ENCODE measurements around the gene IL18R1.

The IL18R1 gene

GRCh38 chr2:102345329-102345920, 10.2 kb upstream of the IL18R1 start:
- no peak for DNase-seq

GRCh38 chr2:102346381-102347130, 9.0 kb upstream of the IL18R1 start:
- DNase-seq: no peak

- no peak for DNase-seq
Measured at GRCh38 chr2:102350137-102350793, 5.3 kb upstream of the IL18R1 start.

GRCh38 chr2:102356381-102356712, 751 bp downstream of the IL18R1 start:
- DNase-seq: no peak

- DNase-seq: no peak
Measured at GRCh38 chr2:102356741-102357140, 1.1 kb downstream of the IL18R1 start.

GRCh38 chr2:102357937-102358336, 2.3 kb downstream of the IL18R1 start:
- DNase-seq: no peak

- no peak for DNase-seq
Measured at GRCh38 chr2:102358496-102358895, 2.9 kb downstream of the IL18R1 start.

DNA sequence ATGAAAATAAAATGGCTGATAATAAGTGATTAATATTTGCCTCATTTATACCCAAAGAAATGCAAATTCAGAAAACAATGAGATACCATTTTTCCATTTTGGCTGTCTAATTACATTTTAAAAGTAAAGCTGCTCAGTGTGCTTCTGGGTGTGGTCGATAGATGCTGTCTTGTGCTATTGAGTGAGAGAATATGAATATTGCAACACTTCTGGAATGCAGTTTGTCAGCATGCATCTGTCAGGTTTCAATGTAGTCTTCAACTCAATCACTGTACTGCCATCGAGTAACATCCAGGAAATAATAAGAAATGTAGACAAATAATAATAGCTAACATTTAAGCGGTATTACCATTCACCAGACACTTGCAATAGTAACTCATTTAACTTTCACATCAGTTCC, 3.9 kb downstream of the IL18R1 start:
- DNase-seq: no peak

- DNase-seq: no peak
Measured at GRCh38 chr2:102361632-102362241, 6.1 kb downstream of the IL18R1 start.

GRCh38 chr2:102365763-102366162, 10.2 kb downstream of the IL18R1 start:
- no peak for DNase-seq

DNA sequence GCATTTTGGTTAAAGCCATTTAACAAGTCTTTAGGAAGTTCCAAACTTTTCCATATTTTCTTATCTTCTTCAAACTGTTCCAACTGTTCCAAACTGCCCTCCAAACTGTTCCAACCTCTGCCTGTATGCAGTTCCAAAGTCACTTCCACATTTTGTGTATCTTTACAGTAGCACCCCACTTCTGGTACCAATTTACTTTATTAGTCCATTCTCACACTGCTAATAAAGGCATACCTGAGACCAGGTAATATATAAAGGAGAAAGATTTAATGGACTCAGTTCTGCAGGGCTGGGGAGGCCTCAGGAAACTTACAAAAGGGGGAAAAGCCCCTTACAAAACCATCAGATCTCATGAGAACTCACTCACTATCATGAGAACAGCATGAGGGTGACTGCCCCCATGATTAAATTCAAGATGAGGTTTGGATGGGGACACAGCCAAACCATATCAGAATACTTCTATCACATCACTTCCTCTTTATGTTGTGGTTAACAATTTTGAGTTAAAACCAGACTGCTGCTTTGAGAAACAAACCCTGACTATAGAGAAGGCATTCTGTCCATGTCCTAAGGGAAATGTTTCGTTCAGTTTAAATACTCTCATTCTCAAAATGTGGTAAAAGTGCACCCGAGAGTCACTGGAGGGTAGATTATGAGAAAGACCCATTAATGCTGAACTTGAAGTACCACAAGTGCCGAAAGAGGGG, 11.0 kb downstream of the IL18R1 start:
- no peak for DNase-seq

- DNase-seq: no peak
Measured at GRCh38 chr2:102367331-102367971, 11.9 kb downstream of the IL18R1 start.

- DNase-seq: no peak
Measured at GRCh38 chr2:102368461-102369109, 13.0 kb downstream of the IL18R1 start.

DNA sequence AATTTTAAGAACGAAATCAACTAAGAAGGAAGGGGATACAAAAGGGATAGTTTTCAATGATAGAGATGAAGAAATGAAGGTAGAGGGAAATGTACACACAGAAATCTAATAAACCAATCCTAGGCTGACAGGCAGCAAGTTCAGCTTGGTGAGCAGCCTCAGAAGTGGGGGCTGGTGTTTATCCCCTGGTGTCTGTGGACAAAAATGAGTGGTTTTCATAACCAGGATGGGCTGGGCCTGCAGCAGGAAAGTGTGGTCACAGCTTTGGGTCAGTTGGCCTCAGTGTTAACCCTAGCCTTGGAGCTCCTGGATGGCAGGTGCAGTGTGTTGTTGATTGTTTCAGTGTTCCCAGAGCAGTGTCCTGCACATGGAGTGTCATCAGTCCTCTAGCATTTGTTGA, 14.3 kb downstream of the IL18R1 start:
- DNase-seq: no peak

DNA sequence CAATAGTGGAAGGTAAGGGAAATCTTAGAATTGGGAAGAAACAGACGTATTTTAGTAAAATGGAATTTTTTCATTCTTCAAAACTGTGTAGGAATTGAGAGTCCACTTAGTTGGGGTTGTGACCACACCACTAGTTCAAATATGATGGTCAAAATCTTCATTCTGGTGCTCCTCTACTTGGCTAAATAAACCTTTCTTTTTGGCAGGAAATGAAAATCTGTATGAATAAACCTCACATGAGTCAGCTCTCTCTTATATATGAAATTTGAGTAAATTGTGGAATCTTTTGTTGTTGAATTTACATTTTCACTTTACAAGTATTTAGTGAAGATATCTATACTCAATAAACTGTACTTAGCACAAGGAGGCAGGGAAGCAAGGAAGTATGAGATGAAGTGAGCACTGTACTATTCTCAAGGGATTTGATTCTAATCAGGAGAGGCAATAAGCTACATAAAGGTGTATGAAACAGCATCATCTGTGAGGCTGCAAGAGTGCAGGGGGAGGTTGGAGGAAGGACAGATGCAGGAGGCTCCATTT, 20.5 kb downstream of the IL18R1 start:
- DNase-seq: no peak

GRCh38 chr2:102383722-102384121, 28.1 kb downstream of the IL18R1 start:
- DNase-seq: no peak

- no peak for DNase-seq
Measured at GRCh38 chr2:102385522-102385921, 29.9 kb downstream of the IL18R1 start.

DNA sequence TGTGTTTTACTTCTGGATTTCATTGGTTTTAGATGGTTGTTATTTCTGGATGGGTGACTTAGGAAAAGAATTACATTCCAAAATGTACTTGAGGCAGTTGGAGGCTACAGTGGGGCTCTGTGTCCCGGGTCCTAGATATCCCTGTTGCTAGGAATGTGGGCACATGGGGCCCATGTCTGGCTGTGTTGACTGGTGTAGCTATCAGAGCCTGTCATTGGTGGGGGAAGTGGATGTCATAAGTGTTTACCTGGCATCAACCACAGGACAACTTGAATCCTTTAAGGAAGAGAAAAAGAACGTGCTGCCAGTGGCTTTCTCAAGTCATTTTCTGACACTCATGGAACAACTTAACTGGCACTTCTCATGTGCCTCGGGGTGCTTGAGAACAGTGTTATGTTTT, 30.4 kb downstream of the IL18R1 start:
- DNase-seq: no peak

- DNase-seq: no peak
Measured at GRCh38 chr2:102386867-102387541, 31.4 kb downstream of the IL18R1 start.

DNA sequence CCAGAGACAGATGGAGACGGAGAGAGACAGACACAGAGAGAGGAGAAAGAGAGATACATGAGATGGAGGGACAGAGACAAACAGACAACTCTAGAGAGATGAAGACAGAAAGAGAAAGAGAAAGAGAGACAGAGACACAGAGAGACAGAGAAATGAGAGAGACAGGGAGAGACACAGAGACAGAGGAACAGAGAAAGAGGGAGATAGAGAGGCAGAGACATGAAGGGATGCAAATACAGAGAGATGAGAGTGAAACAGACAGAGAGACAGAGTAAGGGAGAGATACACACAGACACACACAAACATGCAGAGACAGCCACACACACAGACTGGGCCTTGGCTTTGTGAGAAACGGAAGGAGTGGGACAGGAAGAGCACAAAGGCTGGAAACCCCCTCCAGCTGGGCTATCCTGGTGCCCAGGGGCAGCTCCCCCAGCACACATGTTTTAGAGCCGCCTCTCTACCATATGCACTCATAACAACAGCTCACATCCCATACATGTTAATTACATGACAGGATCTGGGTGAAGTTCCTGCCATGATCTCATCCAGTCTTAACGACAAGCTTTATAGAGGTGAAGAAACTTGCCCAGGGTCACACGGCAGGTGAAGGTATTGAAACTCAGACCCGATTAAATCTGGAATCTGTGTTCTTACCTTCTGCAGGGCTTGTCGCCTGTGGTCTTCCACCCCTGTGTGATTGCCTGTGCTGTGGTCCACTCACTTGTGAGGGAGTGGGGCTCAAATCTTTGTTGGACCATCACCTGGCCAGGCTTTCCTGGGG, 32.4 kb downstream of the IL18R1 start:
- DNase-seq: no peak

DNA sequence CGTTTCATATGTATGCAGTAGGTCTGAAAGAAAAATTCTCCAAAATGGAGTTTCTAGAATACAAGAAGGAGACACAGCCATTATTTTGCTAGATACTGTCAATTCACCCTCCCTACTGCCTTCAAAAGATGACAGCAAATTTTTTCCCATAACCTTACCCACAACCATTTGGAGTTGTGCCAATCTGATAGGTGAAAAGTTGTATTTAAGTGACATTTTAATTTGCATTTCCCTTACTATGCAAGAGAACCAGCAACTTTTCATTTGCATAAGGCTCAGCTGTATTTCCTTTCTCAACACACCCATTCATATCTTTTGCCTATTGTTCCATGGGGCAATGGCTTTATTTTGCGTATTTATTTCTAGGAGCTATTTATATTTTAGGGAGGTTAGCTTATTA, 36.0 kb downstream of the IL18R1 start:
- no peak for DNase-seq

Data from midbrain (tissue), 1 donor.